Effector memory CD4-positive, alpha-beta T cell (primary cell): ENCODE data around the gene KCNS3.

Experiments
- DNase-seq, 3 donors: peaks; one replicate each; pipeline ENCODE4 v3.0.0-alpha.2; 2020
- H3K27ac ChIP-seq: 2 replicates; pipeline ENCODE4 v1.7.0; 2013; ENCODE audit warnings: mild to moderate bottlenecking, low read length, moderate library complexity; ENCODE audit not compliant: insufficient read depth, poor library complexity, severe bottlenecking
- H3K27me3 ChIP-seq: replicated peaks from 2 replicates; pipeline ENCODE4 v1.7.0; 2013; ENCODE audit warnings: mild to moderate bottlenecking, low read length; ENCODE audit not compliant: insufficient read depth, control insufficient read depth, poor library complexity, severe bottlenecking
- H3K36me3 ChIP-seq: 2 replicates; pipeline ENCODE4 v1.7.0; 2013; ENCODE audit warnings: mild to moderate bottlenecking, low read length, moderate library complexity; ENCODE audit not compliant: control insufficient read depth, insufficient read depth
- H3K4me1 ChIP-seq: 2 replicates; pipeline ENCODE4 v1.7.0; 2013; ENCODE audit warnings: low read length, mild to moderate bottlenecking; ENCODE audit not compliant: control insufficient read depth, insufficient read depth, poor library complexity, severe bottlenecking
- H3K4me3 ChIP-seq: 2 replicates; pipeline ENCODE4 v1.7.0; 2013; ENCODE audit warnings: low read length, low read depth, mild to moderate bottlenecking; ENCODE audit not compliant: insufficient read depth, poor library complexity, severe bottlenecking
- H3K9me3 ChIP-seq: 2 replicates; pipeline ENCODE4 v1.7.0; 2013; ENCODE audit warnings: mild to moderate bottlenecking, low read length, moderate library complexity; ENCODE audit not compliant: control insufficient read depth

The KCNS3 gene

GRCh38 chr2:17976871-17977746 is 98.6 kb downstream of the KCNS3 start:
- H3K27ac ChIP-seq = no peak overlapping the region
- no peak for DNase-seq
- no peaks in the 10 kb centered on the region for H3K9me3 ChIP-seq
- H3K36me3 ChIP-seq = no peaks in the 10 kb centered on the region
- no peaks in the 10 kb centered on the region for H3K4me1 ChIP-seq
- no peaks in the 10 kb centered on the region for H3K27me3 ChIP-seq
- no peak overlapping the region for H3K4me3 ChIP-seq

GRCh38 chr2:17979707-17980106 is 101.2 kb downstream of the KCNS3 start:
- Histone ChIP-seq H3K27ac (no peak overlapping the region), H3K36me3 (no peaks in the 10 kb centered on the region), H3K4me1 (no peaks in the 10 kb centered on the region), H3K4me3 (no peak overlapping the region), H3K9me3 (no peaks in the 10 kb centered on the region), H3K27me3 (no peaks in the 10 kb centered on the region)
- DNase-seq = no peak

- Histone ChIP-seq H3K4me3 (no peak overlapping the region), H3K27ac (no peak overlapping the region), H3K27me3 (no peaks in the 10 kb centered on the region), H3K9me3 (no peaks in the 10 kb centered on the region), H3K4me1 (no peaks in the 10 kb centered on the region), H3K36me3 (no peaks in the 10 kb centered on the region)
- DNase-seq = no peak
These were observed 103.5 kb downstream of the KCNS3 start for GRCh38 chr2:17981936-17982335.
